Measurements from ENCODE around the gene MYBPC1.

Gene MYBPC1

DNA sequence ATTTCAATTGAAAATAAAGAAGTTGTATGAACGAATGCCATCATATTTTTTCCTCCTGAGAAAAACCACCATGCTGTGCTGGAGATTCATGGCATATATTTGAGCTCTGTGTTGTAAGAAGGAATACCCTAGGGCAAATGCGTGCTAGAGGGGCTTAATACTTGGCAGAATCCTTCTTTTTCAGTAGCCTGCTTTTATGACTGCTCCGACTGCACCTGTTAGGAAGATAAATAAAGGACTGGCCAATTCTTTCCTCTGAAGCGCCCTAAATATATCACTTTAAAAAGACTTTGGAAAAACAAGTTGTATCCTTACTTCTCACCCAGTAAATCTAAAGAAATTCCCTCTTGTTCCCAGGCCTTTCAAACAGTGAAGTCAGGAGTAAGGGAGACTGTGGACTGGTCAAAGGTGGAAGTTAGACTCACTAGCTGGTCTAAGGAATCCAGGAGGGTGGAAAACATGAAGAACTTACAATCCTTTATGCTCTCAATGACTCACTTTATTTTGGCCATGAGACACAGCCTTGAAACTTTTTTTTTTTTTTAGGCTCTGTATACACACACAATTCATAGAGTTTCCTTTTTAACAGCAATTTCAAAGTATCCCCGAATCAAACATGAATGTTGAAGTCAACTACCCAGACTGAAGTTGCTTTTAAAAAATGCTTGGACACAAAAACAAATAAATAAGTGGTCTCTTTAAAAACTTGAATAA lies 5.2 kb downstream of the MYBPC1 start:
- DNase-seq, result no peak

DNA sequence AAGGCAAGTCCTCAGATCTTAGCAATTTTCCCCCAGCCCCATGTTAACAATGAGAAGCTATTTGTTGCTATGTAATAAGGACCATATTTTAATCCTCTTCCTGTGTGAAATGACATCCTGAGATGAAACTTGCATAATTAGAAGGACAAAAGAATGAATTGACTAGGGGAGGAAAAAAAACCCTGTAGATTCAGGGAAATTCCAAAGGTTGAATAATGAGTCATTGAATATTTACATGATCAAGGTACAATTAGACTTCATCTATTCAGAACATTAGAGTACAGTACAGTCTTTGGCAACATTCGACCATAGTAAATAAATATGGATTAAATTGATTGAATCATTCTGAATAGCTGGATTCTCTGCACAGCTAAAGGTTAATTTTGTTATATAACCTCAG lies 9.4 kb downstream of the MYBPC1 start:
- DNase-seq, result no peak

DNA sequence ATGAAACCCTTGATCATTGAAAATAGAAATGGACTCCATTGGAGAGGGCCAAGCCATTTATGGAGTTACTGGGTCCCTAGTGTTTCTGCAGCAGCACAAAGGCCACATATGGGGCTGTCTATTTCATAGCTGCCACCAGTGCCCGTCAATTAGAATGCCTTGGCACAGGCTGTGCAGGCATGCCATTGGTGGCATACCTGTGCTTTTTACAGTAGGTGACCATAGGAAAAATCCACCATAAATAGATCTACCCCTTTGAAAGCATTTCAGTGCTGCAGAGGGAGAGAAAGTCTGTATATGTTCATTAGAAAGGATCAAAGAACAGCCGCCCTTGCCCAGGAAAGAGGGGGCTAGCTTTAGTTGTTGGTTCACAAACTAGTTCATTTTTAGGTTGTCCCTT lies 13.1 kb downstream of the MYBPC1 start:
- no peak for DNase-seq

DNA sequence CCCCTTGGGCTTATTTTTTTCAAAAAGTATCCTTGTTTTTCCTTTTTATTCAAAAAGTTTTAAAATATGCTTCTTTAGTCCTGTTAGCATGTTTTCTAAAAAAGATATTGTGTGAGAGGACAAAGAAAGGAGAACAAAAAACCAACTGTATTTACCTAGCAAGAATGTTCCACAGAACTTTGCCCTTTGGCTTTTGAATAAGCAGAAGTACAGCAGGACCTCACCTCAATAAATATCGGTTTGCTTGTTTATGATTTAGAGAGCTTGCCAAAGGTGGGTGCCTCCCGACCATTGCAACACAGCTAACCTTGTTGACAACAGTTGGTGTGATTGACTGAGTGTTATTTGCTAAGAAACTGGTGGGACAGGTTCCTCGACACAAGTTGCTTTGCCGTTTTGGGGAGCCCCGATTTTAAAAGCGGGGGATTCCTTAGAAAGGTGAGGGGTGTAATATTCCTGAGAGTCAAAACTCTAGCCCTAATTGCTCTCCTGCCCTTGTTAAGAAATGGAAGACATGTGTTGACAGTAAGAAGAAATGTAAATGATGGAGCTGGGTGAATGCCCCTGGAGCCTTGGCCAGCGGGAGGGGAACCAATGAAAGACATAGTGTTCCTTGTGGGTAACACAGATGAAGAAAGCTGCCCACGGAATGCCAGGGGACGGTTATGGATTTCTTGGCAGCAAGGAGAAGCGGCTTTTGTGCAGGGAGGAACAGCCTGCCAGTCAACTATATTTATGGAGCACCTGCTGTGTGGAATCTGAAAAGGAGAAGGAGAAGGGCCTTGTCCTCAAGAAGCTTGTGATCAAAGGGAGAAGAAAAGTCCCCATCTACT lies 13.7 kb downstream of the MYBPC1 start:
- peak; percentile 13 for DNase-seq

DNA sequence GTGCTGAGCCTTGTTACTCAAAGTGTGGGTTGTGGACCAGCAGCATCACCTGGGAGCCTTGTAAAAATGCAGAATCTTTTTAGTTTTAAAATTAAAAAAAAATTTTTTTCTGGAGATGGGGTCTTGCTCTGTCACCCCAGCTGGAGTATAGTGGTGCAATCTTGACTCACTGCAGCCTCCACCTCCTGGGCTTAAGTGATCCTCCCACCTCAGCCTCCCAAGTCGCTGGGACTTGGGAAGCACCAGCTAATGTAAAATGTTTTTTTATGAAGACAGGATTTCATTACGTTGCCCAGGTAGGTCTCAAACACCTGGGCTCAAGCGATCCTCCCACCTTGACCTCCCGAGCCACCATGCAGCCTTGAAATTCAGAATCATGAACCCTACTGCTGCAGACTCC lies 14.4 kb downstream of the MYBPC1 start:
- DNase-seq, result no peak

DNA sequence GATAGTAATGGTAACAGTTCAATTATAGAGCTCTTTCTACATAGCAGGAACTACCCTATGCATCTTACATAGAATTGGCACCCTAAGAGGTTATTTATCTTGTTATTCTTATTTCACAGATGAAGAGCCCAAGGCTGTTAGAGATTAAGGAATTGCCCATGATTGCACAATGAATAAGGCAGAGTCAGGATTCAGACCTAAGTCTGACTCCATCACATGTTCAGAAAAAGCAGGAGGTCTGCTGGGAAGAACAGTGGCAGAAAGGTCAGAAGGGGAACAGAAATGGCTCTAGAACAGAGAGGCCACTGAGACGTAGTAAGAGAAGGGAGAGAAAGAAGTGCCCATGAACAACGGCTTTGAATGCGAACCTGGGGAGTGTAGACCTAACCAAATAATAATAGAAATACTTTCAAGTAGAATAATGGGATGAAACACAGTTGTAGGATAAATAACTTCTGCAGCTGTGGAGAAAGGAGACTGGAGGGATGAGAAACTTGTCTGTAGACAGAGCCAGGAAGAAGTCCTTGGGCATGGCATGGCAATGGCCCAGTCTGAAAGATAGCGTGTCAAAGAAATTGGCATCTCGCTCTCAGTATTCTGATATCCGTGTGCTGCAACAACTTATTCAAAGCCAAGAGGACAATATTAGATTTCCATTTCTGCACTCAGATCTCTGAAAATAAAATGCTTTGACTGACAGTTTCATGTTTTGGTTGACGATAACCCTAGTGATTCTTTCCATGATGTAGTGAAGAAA lies 17.6 kb downstream of the MYBPC1 start:
- no peak for DNase-seq

DNA sequence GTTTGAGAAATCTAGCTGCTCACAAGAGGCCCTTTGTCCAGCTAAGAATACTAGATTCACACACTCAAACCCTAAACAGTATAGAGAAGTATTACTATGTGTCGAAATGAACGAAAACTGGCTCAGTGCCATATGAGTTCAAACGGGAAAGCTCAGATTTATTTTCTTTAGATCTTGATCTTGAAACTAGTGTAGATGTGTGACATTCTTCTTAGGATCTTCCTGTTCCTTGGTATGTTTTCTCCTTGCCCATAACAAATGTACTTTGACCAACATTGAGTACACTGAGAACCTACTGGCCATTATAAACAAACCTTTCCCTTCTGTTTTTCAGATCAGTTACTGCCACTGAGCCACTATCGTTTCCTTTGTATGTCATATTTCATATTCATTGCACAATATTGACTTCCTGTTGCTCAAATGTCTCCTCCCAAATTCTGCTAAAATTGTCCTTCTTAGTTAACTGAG lies 21.3 kb downstream of the MYBPC1 start:
- DNase-seq, result no peak

DNA sequence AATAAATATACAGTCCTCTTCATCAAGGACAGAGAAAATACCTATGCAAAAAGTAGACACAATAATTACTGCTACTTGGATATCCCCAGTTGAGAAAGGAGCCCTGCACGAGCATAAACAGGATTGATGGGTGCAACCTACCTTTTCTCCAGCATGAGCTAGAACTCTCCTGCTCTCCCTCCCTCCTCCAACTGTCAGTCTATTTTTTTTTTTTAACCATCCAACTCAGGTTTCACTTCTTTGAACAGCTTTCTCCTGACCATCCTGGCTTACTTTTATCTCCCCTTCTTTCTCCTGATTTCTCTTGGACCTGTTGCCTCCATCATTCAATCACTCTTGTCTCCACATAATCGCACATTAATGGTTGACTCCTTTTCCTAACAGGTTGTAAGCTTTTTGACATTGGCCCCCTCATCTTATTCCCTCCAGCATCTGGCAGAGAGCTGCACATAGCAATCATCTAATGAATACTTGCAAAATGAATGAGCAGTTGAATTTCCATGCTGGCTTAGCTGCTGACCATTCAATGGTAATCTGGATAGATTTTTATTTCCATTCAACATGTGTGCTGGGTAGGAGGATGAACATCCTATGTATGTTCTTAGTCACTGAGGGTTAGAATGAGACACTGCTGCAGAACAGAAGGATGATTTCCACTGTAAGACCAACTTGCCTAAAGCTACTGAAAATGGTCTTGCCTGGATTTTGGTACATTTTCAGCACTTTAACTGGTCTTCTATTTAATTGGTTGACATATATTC lies 24.4 kb downstream of the MYBPC1 start:
- no peak for DNase-seq

DNA sequence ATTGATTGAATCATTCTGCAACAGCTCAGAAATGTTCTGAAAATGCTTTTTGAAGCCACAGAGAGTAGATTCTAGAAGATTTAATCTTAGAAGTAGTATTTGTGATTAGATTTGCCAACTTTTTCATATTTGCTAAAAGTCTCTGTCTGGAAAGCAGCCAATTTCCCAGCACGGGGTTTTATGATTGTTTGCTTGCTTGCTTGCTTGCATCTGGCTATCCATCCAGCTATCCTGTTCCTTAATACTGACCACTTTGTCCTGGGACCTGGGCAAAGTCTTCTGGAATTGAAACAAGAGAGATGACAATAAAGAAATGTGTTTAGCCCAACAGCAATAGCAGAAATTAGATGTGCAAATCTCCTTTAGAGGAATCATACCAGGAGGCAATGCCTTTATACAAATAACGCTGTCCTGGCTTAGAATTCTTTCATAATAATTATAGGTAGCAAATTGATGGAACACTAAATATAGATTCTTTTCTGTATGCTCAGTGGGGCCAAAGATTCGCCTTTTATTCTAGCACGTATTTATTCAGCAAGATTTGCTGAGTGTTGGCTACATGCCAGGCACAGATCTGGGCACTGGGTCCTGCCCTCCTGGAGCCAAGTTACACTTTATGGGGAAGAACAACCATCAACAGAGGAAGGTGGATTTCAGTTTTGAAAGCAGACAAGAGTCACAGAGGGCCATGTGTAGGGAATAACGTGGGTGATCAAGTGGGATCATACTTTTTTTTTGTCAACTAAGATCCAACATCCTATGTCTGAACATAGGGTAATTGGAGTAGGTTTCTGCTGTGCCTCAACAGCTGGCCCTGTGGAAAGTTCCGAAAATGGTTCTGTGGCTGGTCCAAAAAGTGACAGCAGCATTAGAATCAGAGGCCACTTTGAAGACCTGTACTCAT lies 25.3 kb downstream of the MYBPC1 start:
- no peak for DNase-seq

DNA sequence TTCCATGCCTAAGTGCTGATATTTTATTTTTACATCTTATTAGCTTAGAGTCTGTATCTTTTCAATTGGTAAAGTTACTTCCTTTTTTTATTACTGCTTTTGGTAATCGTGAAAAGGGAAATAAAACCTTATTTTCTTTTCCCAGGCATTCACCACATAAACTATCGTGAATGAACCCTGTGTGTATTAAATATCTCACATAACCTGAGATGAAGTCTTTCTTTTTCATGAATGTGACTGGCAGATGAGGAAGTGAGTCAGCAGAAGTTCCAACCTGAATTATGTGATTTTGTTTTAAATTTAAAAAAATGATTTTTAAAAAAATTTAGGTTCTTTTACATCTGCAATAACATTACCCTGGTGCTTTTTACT lies 26.0 kb downstream of the MYBPC1 start:
- DNase-seq, result no peak

DNA sequence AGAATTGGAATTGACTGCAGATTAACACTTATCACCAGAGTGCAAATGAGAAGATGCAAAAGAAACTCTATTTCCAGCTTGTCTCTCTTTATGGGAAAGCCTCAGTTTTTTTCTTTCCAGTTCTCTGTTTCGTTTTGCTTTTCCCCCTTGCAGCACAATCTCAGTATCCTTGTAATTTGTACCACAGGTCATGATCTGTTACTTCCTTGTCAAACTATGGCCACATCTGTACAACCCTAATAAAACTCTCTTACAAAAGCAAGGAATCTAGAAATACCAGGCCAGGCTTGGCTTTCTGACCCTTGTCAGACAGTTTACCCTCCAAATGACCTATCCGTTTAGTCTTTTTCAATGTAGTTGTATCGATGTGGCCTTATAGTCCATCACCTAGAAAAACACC lies 33.9 kb downstream of the MYBPC1 start:
- no peak for DNase-seq

DNA sequence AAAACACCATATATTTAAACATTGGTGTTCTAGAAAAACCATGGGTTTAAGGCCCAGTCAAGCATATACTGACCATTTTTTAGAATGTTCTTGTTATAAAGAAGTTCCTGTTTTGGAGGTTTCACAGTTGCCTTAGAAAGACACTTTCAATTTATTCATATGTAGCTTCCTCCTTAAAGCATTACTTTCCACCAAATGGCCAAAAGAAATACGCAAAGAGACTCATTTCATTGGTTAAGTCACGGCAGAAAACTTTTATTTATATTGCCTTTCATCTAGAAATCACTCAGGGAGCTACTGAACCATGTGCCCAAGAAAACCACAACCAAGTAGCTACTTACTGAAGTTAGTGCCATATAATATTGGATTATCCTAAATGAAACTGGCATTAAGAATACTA lies 40.0 kb downstream of the MYBPC1 start:
- DNase-seq, result no peak

DNA sequence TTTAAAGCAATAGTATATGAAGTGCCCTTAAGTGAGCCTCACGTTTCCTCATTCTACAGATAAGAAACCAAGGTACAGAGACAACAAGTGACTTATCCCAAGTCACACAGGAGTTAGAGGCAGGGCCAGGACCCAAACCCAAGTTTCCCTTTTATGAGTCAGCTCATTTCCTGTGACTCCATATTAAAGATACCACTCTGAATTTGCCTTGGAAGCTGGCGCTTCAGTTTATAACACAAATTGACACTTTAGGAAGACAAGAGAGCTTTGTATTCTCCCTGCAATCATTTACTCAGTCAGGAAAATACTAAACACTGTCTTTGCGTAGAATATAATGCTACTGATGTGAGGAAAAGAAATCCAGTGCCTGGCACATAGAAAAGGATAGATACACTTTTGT lies 43.2 kb downstream of the MYBPC1 start:
- DNase-seq, result no peak

DNA sequence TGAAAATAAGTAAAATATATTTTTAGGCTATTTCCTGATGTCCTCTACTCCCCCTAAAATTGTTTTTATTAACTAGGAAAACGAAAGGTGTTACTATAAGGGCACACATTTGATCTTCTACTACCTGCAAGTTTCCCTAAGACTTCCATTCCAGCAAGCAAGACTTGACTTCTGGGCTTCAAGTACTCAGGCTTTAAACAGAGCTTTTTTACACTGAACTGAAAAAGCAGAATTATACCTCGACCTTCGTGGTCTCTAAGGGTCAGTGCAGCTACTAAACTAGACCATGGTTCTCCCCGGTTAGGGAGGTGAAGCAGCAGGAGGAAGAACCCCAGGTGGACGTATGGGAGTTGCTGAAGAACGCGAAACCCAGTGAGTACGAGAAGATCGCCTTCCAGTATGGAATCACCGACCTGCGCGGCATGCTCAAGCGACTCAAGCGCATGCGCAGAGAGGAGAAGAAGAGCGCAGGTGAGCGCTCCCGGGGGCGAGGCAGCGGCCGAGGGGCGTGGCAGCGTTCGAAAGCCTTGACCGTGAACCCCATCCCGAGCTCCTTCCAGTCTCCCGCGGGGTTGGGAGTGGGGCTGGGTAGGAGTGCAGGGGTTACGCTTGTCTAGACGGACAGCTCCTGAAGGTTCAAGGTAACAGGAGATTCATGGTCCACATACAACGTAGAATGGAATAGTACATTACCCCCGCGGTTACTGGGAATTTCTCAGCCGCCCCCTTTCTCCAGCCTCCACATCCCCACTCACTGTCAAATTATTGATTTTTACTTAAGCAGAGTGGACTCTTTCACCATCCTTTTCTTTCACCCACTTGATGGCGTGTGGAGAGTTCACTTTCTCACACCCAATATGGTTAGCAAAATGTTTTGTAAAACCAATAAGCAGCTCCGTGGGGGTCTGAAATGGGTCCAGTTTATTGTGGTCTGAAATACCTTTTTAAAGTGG lies 47.6 kb downstream of the MYBPC1 start:
- DNase-seq, result no peak

DNA sequence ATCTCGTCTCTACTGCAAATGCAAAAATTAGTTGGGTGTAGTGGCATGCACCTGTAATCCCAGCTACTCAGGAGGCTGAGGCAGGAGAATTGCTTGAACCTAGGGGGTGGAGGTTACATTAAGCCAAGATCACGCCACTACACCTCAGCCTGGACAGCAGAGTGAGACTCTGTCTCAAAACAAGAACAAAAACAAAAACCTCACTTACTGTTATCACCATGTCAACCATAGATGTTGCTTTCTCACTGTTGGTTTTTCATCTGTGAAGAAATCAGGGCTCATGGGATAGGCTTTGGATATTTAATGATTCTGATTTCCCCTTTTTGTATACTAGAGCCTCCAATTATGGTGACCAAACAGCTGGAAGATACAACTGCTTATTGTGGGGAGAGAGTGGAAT lies 52.9 kb downstream of the MYBPC1 start:
- DNase-seq, result no peak

DNA sequence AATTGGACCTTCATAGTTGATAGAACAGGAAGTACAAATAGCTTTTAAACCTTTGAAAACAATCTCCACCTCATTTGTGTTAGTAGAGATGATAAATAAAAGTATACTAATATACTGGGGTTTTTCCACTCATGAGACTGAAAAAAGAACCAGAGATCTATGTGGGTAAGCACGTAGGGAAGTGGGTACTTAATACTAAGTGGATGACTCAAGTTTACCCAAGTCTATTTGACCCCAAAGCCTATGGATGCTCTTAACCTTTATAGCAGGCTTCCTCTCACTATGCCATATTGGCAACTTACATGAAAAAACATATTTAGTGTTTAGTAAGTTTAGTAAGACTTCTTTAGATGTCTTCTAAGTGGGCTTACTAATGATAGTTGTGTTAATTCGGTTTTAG lies 53.4 kb downstream of the MYBPC1 start:
- no peak for DNase-seq

DNA sequence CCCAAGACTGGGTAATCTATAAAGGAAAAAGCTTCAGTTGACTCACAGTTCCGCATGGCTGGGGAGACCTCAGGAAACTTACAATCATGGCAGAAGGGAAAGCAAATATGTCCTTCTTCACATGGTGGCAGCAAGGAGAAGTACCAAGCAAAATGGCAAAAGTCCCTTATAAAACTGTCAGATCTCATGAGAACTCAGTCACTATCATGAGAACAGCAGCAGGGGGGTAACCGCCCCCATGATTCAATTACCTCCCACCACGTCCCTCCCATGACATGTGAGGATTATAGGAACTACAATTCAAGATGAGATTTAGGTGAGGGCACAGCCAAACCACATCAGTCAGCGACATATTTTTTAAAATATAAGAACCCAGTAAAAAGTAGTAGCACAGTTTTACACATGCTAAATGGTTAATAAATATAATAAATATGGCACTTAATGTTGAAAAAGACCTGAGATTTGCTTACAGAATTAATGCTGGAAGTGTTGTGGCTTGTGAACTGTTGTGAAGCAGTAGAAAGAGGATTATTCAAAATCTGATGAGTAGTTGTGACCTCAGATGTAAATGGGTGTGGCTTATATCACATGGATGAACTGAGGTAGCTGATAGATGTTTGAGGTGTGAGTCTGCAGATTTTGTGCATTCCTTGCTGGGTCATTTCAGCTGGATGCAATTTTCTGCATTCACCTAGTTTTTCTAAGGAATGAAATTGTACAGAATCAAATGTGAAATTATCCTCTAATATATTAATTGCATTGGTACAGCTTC lies 55.8 kb downstream of the MYBPC1 start:
- no peak for DNase-seq

DNA sequence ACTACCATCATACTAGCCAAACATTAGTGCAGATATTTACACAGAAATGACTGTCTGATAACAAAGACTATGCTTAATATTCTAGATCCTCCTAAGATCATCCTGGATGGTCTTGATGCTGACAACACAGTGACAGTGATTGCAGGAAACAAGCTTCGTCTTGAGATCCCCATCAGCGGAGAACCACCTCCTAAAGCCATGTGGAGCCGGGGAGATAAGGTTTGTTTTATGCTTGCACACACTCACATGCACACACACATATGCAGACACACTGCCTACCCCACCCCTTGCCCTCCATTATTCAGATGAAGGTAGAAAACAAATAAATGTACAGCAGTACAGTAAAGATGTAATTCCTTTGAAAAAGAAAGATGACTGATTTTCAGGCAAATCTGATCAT lies 58.3 kb downstream of the MYBPC1 start:
- DNase-seq, result no peak

DNA sequence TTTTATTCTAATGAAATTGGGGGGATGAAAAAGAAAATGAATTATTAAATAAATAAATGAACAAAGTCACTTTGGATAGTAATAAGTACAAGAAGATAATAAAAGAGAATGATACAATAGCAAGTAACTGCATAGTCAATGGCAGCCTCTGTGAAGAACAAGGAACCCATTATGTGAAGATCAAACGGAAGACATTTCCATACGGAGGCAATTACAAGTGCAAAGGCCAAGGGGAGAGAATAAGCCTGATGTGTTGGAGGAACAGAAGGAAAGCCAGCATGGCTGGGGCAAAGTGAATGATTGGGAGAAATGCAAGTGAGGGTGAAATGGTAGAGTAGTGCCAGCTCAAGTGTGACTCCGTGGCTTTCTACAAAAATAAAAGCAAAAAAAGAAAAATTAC lies 58.7 kb downstream of the MYBPC1 start:
- DNase-seq, result no peak

DNA sequence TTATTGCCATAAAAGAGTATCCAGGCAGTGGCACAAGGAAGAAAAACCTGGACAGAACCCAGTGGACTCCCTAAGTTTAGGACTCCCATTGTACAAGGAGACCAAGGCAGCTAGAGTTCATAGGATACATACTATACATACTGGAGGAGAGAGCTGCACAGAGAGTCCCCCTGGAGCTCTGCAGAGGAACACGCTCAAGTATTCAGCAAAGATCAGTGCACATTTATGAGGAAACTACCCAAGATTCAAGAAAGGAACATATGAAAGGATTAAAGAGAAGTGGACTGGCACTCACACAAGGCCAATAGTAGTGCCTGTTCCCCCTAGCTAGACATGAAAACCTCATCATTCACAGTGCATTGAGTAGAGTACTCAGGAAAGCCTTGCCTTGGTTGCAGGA lies 59.7 kb downstream of the MYBPC1 start:
- no peak for DNase-seq

Measured in NCI-H510A (cell line).